HepG2 (cell line): ENCODE measurements around the gene MATR3. TPM values are rescaled to one million over a fixed set of nuclear protein-coding genes. Genes with fewer than 3 reads are reported as not detected.

Experiments
- CENPX ChIP-seq: sonication (generic); formaldehyde crosslinking; IDR thresholded peaks from 2 replicates; pipeline ENCODE4 v1.9.0; 2021; ENCODE audit warnings: mild to moderate bottlenecking, missing genetic modification reagents, moderate library complexity
- FOSL1 ChIP-seq: sonication (generic); formaldehyde crosslinking; IDR thresholded peaks from 2 replicates; pipeline ENCODE4 v1.9.0; 2021; ENCODE audit warnings: missing genetic modification reagents, borderline replicate concordance
- KDM5B ChIP-seq: sonication (generic); formaldehyde crosslinking; IDR thresholded peaks from 2 replicates; pipeline ENCODE4 v1.4.0; 2020; ENCODE audit warnings: missing genetic modification reagents, mild to moderate bottlenecking, borderline replicate concordance
- KLF15 ChIP-seq: sonication (generic); formaldehyde crosslinking; IDR thresholded peaks from 2 replicates; pipeline ENCODE4 v1.8.1; 2023; ENCODE audit warnings: borderline replicate concordance, mild to moderate bottlenecking, inconsistent platforms, missing genetic modification reagents, mixed read lengths
- KLF9 ChIP-seq: IDR thresholded peaks from 2 replicates; pipeline ENCODE4 v1.6.1; 2016; ENCODE audit warnings: low read depth
- LRRFIP1 ChIP-seq: sonication (generic); formaldehyde crosslinking; conservative IDR thresholded peaks from 2 replicates; pipeline ENCODE4 v1.4.0; 2020; ENCODE audit warnings: missing genetic modification reagents
- PITX1 ChIP-seq: sonication (generic); formaldehyde crosslinking; IDR thresholded peaks from 2 replicates; pipeline ENCODE4 v1.5.1; 2020; ENCODE audit warnings: mild to moderate bottlenecking, missing genetic modification reagents
- REPIN1 ChIP-seq: sonication (generic); formaldehyde crosslinking; IDR thresholded peaks from 2 replicates; pipeline ENCODE4 v1.8.0; 2022; ENCODE audit warnings: missing genetic modification reagents, low read depth, mild to moderate bottlenecking, borderline replicate concordance
- SP4 ChIP-seq: sonication (generic); formaldehyde crosslinking; IDR thresholded peaks from 2 replicates; pipeline ENCODE4 v1.8.1; 2023; ENCODE audit warnings: mild to moderate bottlenecking, missing genetic modification reagents
- TBX2 ChIP-seq: sonication (generic); formaldehyde crosslinking; IDR thresholded peaks from 2 replicates; pipeline ENCODE4 v1.5.0; 2020; ENCODE audit warnings: missing genetic modification reagents, mild to moderate bottlenecking, borderline replicate concordance
- ZBTB1 ChIP-seq: sonication (generic); formaldehyde crosslinking; IDR thresholded peaks from 2 replicates; pipeline ENCODE4 v1.4.0; 2020; ENCODE audit warnings: missing genetic modification reagents, borderline replicate concordance
- ZBTB40 ChIP-seq, 2 experiments: fragments of 450-650 bp in 1 of 2; sonication (generic) in 1 of 2; formaldehyde crosslinking in 1 of 2; IDR thresholded peaks; 2 replicates each; pipeline versions ENCODE4 v1.6.1 to v1.8.0; 2016 to 2022; ENCODE audit warnings: antibody characterized with exemption in 1 of 2, mild to moderate bottlenecking in 1 of 2, missing genetic modification reagents in 1 of 2
- ZMAT3 ChIP-seq: sonication (generic); formaldehyde crosslinking; conservative IDR thresholded peaks from 2 replicates; pipeline ENCODE4 v1.7.0; 2021; ENCODE audit warnings: missing genetic modification reagents
- ZNF430 ChIP-seq: sonication (generic); formaldehyde crosslinking; IDR thresholded peaks from 2 replicates; pipeline ENCODE4 v1.9.0; 2021; ENCODE audit warnings: mild to moderate bottlenecking, missing genetic modification reagents
- ZNF441 ChIP-seq: sonication (generic); formaldehyde crosslinking; IDR thresholded peaks from 2 replicates; pipeline ENCODE4 v1.7.0; 2021; ENCODE audit warnings: missing genetic modification reagents, borderline replicate concordance
- ZNF550 ChIP-seq: sonication (generic); formaldehyde crosslinking; IDR thresholded peaks from 2 replicates; pipeline ENCODE4 v1.4.0; 2020; ENCODE audit warnings: mild to moderate bottlenecking, missing genetic modification reagents, borderline replicate concordance
- ZNF674 ChIP-seq: sonication (generic); formaldehyde crosslinking; IDR thresholded peaks from 2 replicates; pipeline ENCODE4 v1.5.0; 2020; ENCODE audit warnings: low read depth, mild to moderate bottlenecking, missing genetic modification reagents
- ZNF766 ChIP-seq: sonication (generic); formaldehyde crosslinking; IDR thresholded peaks from 2 replicates; pipeline ENCODE4 v1.5.0; 2020; ENCODE audit warnings: missing genetic modification reagents, borderline replicate concordance
- polyA plus RNA-seq, 8 experiments: library from polyadenylated mRNA; depleted of rRNA in 3 of 8; stranded (reverse) in 7 of 8; unstranded in 1 of 8; fragments of >200 nt; fragmentation: Illumina TruSeq in 4 of 8; extraction: Trizol in 4 of 8; gene quantifications; 2 replicates each; pipeline versions ENCODE4 v1.2.1 to v1.2.3, GENCODE V29; 2011 to 2016; ENCODE audit warnings: low read depth in 4 of 8, missing spikeins in 1 of 8, mixed read lengths in 1 of 8; ENCODE audit not compliant: insufficient read depth in 1 of 8
- total RNA-seq, 5 experiments: library from RNA; depleted of rRNA; stranded (reverse); fragments of >200 nt; fragmentation: Illumina TruSeq; extraction: Trizol; gene quantifications; 2 replicates each; pipeline ENCODE4 v1.2.3, GENCODE V29; 2016; ENCODE audit warnings: low read depth in 1 of 5

MATR3 gene
- total and polyA plus RNA-seq, 2 of the 13 experiments (the other 11 are each of a cell fraction or from before 2014, with no cell fraction given) = 94.2 to 341 TPM

- TF ChIP-seq REPIN1 (peak; percentile 73), ZNF430 (CRISPR knock-in tag) (peak; percentile 93), FOSL1 (CRISPR knock-in tag) (no peak), ZBTB40 (IDR thresholded peaks at IDR 0.05) (peak; percentile 61), ZBTB40 (CRISPR knock-in tag; IDR thresholded peaks at IDR 0.05) (no peak; the same call in 1 of the 2 replicates), SP4 (peak; percentile 66; the same call in 1 of the 2 replicates), LRRFIP1 (CRISPR knock-in tag) (no peak), TBX2 (CRISPR knock-in tag) (peak; percentile 85), PITX1 (peak; percentile 45; the same call in 1 of the 2 replicates), KDM5B (peak; percentile 96), ZNF674 (CRISPR knock-in tag) (no peak), ZNF766 (0 out of 2 replicates have a peak, but pooled peaks have one; percentile 65), ZNF441 (CRISPR knock-in tag) (peak; percentile 40; the same call in 1 of the 2 replicates), ZBTB1 (CRISPR knock-in tag) (no peak), CENPX (CRISPR knock-in tag) (no peak), KLF15 (CRISPR knock-in tag) (peak; percentile 67; the same call in 1 of the 2 replicates), KLF9 (no peak; the same call in 1 of the 2 replicates), ZNF550 (CRISPR knock-in tag) (no peak), ZMAT3 (CRISPR knock-in tag) (peak; percentile 57)
These were observed 48.3 kb downstream of the MATR3 start, which contains the start of gene PAIP2 (continued) for GRCh38 chr5:139341689-139342422.
